Endothelial cell (in vitro differentiated cells): ENCODE results near the gene CCDC54. TPM values are rescaled to one million over a fixed set of nuclear protein-coding genes. Genes with fewer than 3 reads are reported as not detected.

Source experiments
- DNase-seq: peaks from one replicate; pipeline ENCODE4 v3.0.0; 2021; ENCODE audit warnings: low spot score
- H3K27ac Mint-ChIP-seq: one replicate; pipeline ENCODE4 v1.8.0; 2021; ENCODE audit warnings: mixed read lengths, inconsistent platforms; ENCODE audit not compliant: unreplicated experiment
- H3K27me3 Mint-ChIP-seq: one replicate; pipeline ENCODE4 v1.8.0; 2021; ENCODE audit warnings: mild to moderate bottlenecking, moderate library complexity, mixed read lengths, inconsistent platforms; ENCODE audit not compliant: unreplicated experiment
- H3K36me3 Mint-ChIP-seq: one replicate; pipeline ENCODE4 v1.8.0; 2021; ENCODE audit warnings: mild to moderate bottlenecking, low read depth, mixed read lengths, inconsistent platforms; ENCODE audit not compliant: unreplicated experiment
- H3K4me1 Mint-ChIP-seq: one replicate; pipeline ENCODE4 v1.8.0; 2021; ENCODE audit warnings: mild to moderate bottlenecking, mixed read lengths, inconsistent platforms; ENCODE audit not compliant: unreplicated experiment
- H3K4me3 Mint-ChIP-seq: one replicate; pipeline ENCODE4 v1.8.0; 2021; ENCODE audit warnings: mild to moderate bottlenecking, mixed read lengths, inconsistent platforms; ENCODE audit not compliant: unreplicated experiment
- H3K9me3 Mint-ChIP-seq: one replicate; pipeline ENCODE4 v1.8.0; 2021; ENCODE audit warnings: mixed read lengths, inconsistent platforms; ENCODE audit not compliant: unreplicated experiment
- CTCF ChIP-seq: fragments of 200-600 bp; sonication (generic); IDR thresholded peaks from one replicate; pipeline ENCODE4 v1.5.0; 2021; ENCODE audit warnings: antibody characterized with exemption; ENCODE audit not compliant: unreplicated experiment
- total RNA-seq: library from RNA; stranded (reverse); fragmentation: NEBNext Ultra II Directional; extraction: Animal tissue kit (Norgen Biotek cat#: 25700); gene quantifications from one replicate; pipeline ENCODE4 v1.2.1, GENCODE V29; 2021; ENCODE audit not compliant: unreplicated experiment

CCDC54 gene
- total RNA-seq, 1 donor from 2014 or later, result not detected

GRCh38 chr3:107365051-107365450 is 12.2 kb upstream of the CCDC54 start:
- peaks cover 24% of the 10 kb centered on the region for H3K4me1 Mint-ChIP-seq

GRCh38 chr3:107366766-107367165 is 10.5 kb upstream of the CCDC54 start:
- no peak for TF ChIP-seq CTCF
- H3K4me1 Mint-ChIP-seq, result peaks cover 34% of the 10 kb centered on the region
- no peak overlapping the region for H3K4me3 Mint-ChIP-seq
- H3K9me3 Mint-ChIP-seq, result no peaks in the 10 kb centered on the region
- DNase-seq, result no peak
- no peaks in the 10 kb centered on the region for H3K27me3 Mint-ChIP-seq
- H3K36me3 Mint-ChIP-seq, result peaks cover 5% of the 10 kb centered on the region
- peak overlapping the region; percentile 86 for H3K27ac Mint-ChIP-seq

More at GRCh38 chr3:107365051-107365450, 12.2 kb upstream of the CCDC54 start:
- Mint-ChIP-seq H3K9me3 (no peaks in the 10 kb centered on the region), H3K36me3 (peaks cover 5% of the 10 kb centered on the region), H3K27me3 (no peaks in the 10 kb centered on the region), H3K4me3 (no peak overlapping the region), H3K27ac (no peak overlapping the region)
- no peak for DNase-seq
- TF ChIP-seq CTCF, result no peak

- DNase-seq, result no peak
These were observed 9.9 kb upstream of the CCDC54 start for GRCh38 chr3:107367353-107367752.

GRCh38 chr3:107368654-107369398 is 8.4 kb upstream of the CCDC54 start:
- DNase-seq, result no peak
- Mint-ChIP-seq H3K4me1 (peaks cover 49% of the 10 kb centered on the region), H3K9me3 (no peaks in the 10 kb centered on the region), H3K4me3 (no peak overlapping the region), H3K36me3 (peaks cover 5% of the 10 kb centered on the region), H3K27ac (no peak overlapping the region), H3K27me3 (peaks cover 3% of the 10 kb centered on the region)
- no peak for TF ChIP-seq CTCF

More at GRCh38 chr3:107367353-107367752, 9.9 kb upstream of the CCDC54 start:
- Mint-ChIP-seq H3K27ac (peak overlapping the region; percentile 63), H3K9me3 (no peaks in the 10 kb centered on the region), H3K27me3 (peaks cover 2% of the 10 kb centered on the region), H3K4me3 (no peak overlapping the region), H3K4me1 (peaks cover 40% of the 10 kb centered on the region), H3K36me3 (peaks cover 5% of the 10 kb centered on the region)
- TF ChIP-seq CTCF, result no peak

GRCh38 chr3:107369791-107370190 is 7.4 kb upstream of the CCDC54 start:
- TF ChIP-seq CTCF, result no peak
- H3K27ac Mint-ChIP-seq, result peak overlapping the region; percentile 9

More at GRCh38 chr3:107369791-107370190, 7.4 kb upstream of the CCDC54 start:
- Mint-ChIP-seq H3K27me3 (peaks cover 3% of the 10 kb centered on the region), H3K4me3 (no peak overlapping the region), H3K4me1 (peaks cover 51% of the 10 kb centered on the region), H3K9me3 (no peaks in the 10 kb centered on the region), H3K36me3 (peaks cover 5% of the 10 kb centered on the region)
- no peak for DNase-seq
